Panc1 (cell line): ENCODE results near the gene ACSBG1.

Experiments
- SIN3A ChIP-seq: IDR thresholded peaks from 2 replicates; pipeline ENCODE4 v1.6.1; 2012; ENCODE audit warnings: low read depth, mild to moderate bottlenecking, low read length, moderate library complexity, borderline replicate concordance; ENCODE audit not compliant: insufficient read depth
- TF ChIP-seq, protein P1 (sequence below): fragments of 450-650 bp; IDR thresholded peaks from 2 replicates; pipeline ENCODE4 v1.5.1; 2017; ENCODE audit warnings: mild to moderate bottlenecking

DNA sequence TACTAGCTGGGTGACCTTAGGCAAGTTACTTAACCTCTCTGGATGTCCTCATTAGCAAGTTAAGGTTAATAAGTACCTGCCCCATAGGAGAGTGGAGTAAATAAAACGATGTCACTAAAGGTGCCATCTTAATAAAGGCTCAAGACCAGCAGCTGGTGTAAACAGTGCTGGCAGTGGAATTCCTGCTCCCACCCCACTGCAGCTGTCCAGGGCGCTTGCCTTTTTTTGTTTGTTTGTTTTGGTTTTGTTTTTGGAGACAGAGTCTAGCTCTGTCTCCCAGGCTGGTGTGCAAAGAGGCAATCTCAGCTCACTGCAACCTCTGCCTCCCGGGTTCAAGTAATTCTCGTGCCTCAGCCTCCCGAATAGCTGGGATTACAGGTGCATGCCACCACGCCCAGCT is 56.3 kb downstream of the ACSBG1 start:
- no peak for TF ChIP-seq SIN3A
- TF ChIP-seq, protein P1, sequence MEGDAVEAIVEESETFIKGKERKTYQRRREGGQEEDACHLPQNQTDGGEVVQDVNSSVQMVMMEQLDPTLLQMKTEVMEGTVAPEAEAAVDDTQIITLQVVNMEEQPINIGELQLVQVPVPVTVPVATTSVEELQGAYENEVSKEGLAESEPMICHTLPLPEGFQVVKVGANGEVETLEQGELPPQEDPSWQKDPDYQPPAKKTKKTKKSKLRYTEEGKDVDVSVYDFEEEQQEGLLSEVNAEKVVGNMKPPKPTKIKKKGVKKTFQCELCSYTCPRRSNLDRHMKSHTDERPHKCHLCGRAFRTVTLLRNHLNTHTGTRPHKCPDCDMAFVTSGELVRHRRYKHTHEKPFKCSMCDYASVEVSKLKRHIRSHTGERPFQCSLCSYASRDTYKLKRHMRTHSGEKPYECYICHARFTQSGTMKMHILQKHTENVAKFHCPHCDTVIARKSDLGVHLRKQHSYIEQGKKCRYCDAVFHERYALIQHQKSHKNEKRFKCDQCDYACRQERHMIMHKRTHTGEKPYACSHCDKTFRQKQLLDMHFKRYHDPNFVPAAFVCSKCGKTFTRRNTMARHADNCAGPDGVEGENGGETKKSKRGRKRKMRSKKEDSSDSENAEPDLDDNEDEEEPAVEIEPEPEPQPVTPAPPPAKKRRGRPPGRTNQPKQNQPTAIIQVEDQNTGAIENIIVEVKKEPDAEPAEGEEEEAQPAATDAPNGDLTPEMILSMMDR = no peak
